ENCODE data around the gene LASP1NB.

- TF ChIP-seq EP300 (IDR thresholded peaks at IDR 0.05) = no peak
- TF ChIP-seq CTCF (IDR thresholded peaks at IDR 0.05) = no peak
- TF ChIP-seq POLR2A (IDR thresholded peaks at IDR 0.05) = no peak
- no peak for TF ChIP-seq POLR2AphosphoS5 (IDR thresholded peaks at IDR 0.05)
These were observed 21.8 kb downstream of the LASP1NB start for GRCh38 chr17:38947189-38947588.

All from upper lobe of left lung (tissue), 4 donors.